PC-9 (cell line): Measurements from ENCODE around the gene PCDHA5. TPM values are rescaled to one million over a fixed set of nuclear protein-coding genes. Genes with fewer than 3 reads are reported as not detected.

Experiments used
- BruUV-seq: library from RNA; stranded (reverse); fragments of 400-500 nt; replicated peaks from 2 replicates; lab custom pipeline; 2021; lab: Mats Ljungman, UMichigan
- CTCF ChIA-PET: fragments of 300-600 bp; sonication (Branson Sonifier 250); formaldehyde crosslinking; loops from one replicate; lab custom pipeline; 2022; ENCODE audit warnings: antibody characterized with exemption; lab: Charles Lee
- POLR2A ChIA-PET: fragments of 300-600 bp; sonication (Branson Sonifier 250); formaldehyde crosslinking; loops from one replicate; lab custom pipeline; 2022; ENCODE audit warnings: antibody characterized with exemption; ENCODE audit not compliant: unreplicated experiment; lab: Charles Lee
- DNase-seq, 2 experiments: peaks; one replicate each; pipeline versions ENCODE4 v3.0.0 to v3.0.0-alpha.2; 2015 to 2022; ENCODE audit warnings: mixed read lengths in 1 of 2
- H2AFZ ChIP-seq: fragments of 200-600 bp; sonication (generic); 2 replicates; pipeline ENCODE4 v1.8.1; 2017; ENCODE audit warnings: antibody characterized with exemption
- H3F3A ChIP-seq: fragments of 200-600 bp; sonication (generic); 2 replicates; pipeline ENCODE4 v1.8.1; 2017; ENCODE audit warnings: antibody characterized with exemption, mild to moderate bottlenecking, low read depth; ENCODE audit not compliant: insufficient read depth
- H3K27ac ChIP-seq: fragments of 200-600 bp; sonication (generic); 2 replicates; pipeline ENCODE4 v1.6.1; 2016; ENCODE audit warnings: mixed run types
- H3K27me3 ChIP-seq: fragments of 200-600 bp; sonication (generic); 2 replicates; pipeline ENCODE4 v1.6.1; 2016; ENCODE audit warnings: low read depth, mixed run types; ENCODE audit not compliant: insufficient read depth
- H3K36me3 ChIP-seq: fragments of 200-600 bp; sonication (generic); 2 replicates; pipeline ENCODE4 v1.6.1; 2016; ENCODE audit warnings: low read depth, mixed run types
- H3K4me1 ChIP-seq: fragments of 200-600 bp; sonication (generic); replicated peaks from 2 replicates; pipeline ENCODE4 v1.6.1; 2016; ENCODE audit warnings: mixed run types; ENCODE audit not compliant: insufficient read depth
- H3K4me2 ChIP-seq: fragments of 200-600 bp; sonication (generic); 2 replicates; pipeline ENCODE4 v1.6.1; 2017; ENCODE audit warnings: mixed run types
- H3K4me3 ChIP-seq: fragments of 200-600 bp; sonication (generic); 2 replicates; pipeline ENCODE4 v1.6.1; 2016; ENCODE audit warnings: mixed run types
- H3K79me2 ChIP-seq: fragments of 200-600 bp; sonication (generic); 2 replicates; pipeline ENCODE4 v1.6.1; 2017; ENCODE audit warnings: low read depth, mixed run types
- H3K9me2 ChIP-seq: fragments of 200-600 bp; sonication (generic); 2 replicates; pipeline ENCODE4 v1.8.1; 2017; ENCODE audit warnings: mild to moderate bottlenecking; ENCODE audit not compliant: insufficient read depth
- H3K9me3 ChIP-seq: fragments of 200-600 bp; sonication (generic); 2 replicates; pipeline ENCODE4 v1.8.1; 2016; ENCODE audit warnings: low read depth; ENCODE audit not compliant: insufficient read depth
- H4K20me1 ChIP-seq: fragments of 200-600 bp; sonication (generic); 2 replicates; pipeline ENCODE4 v1.8.1; 2017; ENCODE audit not compliant: insufficient read depth
- EZH2 ChIP-seq: fragments of 200-600 bp; sonication (generic); IDR thresholded peaks from 2 replicates; pipeline ENCODE4 v1.8.0; 2017; ENCODE audit warnings: antibody characterized with exemption, low read depth
- intact Hi-C: fragments of 100-400 bp; cut with micrococcal nuclease; formaldehyde crosslinking; loops from one replicate; pipeline ENCODE4 v1.10.0; 2022; ENCODE audit not compliant: unreplicated experiment
- total RNA-seq: library from RNA; stranded (reverse); gene quantifications from 2 replicates; pipeline ENCODE4 v1.2.3, GENCODE V29; 2021
- TF ChIP-seq, protein P1 (sequence below): fragments of 200-600 bp; sonication (generic); conservative IDR thresholded peaks from 2 replicates; pipeline ENCODE4 v1.6.1; 2017; ENCODE audit warnings: mixed run types, antibody characterized with exemption, mild to moderate bottlenecking, moderate library complexity

PCDHA5 gene
- total RNA-seq, 1 experiment from 2014 or later = not detected

DNA sequence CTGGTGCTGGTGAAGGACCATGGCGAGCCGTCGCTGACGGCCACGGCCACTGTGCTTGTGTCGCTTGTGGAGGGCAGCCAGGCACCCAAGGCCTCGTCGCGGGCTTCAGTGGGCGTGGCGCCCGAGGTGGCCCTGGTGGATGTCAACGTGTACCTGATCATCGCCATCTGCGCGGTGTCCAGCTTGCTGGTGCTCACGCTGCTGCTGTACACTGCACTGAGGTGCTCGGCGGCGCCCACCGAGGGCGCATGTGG, 36.5 kb downstream of the PCDHA5 start:
- Histone ChIP-seq H3K9me3 (peaks cover 4% of the 10 kb centered on the region; the same call in 1 of the 2 replicates), H2AFZ (no peak overlapping the region), H4K20me1 (no peaks in the 10 kb centered on the region), H3K79me2 (no peaks in the 10 kb centered on the region), H3K4me3 (no peak overlapping the region), H3K4me2 (no peak overlapping the region), H3K27ac (no peak overlapping the region), H3K36me3 (no peaks in the 10 kb centered on the region), H3F3A (no peaks in the 10 kb centered on the region), H3K9me2 (no peaks in the 10 kb centered on the region), H3K4me1 (no peaks in the 10 kb centered on the region), H3K27me3 (no peaks in the 10 kb centered on the region)
- intact Hi-C loops = no loop called here
- TF ChIP-seq, protein P1, sequence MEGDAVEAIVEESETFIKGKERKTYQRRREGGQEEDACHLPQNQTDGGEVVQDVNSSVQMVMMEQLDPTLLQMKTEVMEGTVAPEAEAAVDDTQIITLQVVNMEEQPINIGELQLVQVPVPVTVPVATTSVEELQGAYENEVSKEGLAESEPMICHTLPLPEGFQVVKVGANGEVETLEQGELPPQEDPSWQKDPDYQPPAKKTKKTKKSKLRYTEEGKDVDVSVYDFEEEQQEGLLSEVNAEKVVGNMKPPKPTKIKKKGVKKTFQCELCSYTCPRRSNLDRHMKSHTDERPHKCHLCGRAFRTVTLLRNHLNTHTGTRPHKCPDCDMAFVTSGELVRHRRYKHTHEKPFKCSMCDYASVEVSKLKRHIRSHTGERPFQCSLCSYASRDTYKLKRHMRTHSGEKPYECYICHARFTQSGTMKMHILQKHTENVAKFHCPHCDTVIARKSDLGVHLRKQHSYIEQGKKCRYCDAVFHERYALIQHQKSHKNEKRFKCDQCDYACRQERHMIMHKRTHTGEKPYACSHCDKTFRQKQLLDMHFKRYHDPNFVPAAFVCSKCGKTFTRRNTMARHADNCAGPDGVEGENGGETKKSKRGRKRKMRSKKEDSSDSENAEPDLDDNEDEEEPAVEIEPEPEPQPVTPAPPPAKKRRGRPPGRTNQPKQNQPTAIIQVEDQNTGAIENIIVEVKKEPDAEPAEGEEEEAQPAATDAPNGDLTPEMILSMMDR = no peak
- TF ChIP-seq EZH2 = no peak
- ChIA-PET POLR2A (no interaction called here), CTCF (no interaction called here)
- DNase-seq = no peak
- no TSS peak for BruUV-seq

DNA sequence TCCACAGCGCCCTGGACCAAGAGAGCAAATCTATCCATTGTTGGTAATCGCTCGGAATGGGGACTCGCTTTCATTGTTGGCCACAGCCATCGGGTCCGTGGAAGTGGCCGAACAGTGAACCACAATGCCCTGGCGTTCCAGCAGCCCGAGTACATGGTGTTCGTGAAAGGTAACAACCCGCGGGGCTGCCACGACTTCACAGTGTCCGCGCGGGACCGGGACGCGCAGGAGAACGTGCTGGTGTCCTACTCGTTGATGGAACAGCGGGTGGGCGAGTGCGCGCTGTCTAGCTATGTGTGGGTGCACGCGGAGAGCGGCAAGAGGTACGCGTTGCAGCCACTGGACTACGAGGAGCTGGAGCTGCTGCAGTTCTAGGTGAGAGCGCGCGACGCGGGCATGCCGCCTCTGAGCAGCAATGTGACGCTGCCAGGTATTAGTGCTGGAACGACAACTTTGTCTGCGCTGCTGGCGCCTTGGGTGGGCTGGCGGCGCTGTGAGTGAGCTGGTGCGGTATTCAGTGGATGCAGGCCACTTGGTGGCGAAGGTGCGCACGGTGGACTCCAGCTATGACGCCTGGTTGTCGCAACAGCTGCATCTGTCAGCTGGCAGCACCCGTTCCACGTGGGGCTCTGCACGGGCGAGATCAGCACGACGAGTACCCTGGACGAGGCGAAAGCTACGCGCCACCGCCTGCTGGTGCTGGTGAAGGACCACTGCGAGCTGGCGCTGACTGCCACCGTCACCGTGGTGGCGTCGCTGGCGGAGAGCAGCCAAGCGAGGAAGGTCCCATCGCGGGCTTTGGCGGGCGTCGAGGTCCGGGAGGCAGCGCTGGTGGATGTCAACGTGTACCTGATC, 41.3 kb downstream of the PCDHA5 start:
- no peaks in the 10 kb centered on the region for H3K79me2 ChIP-seq
- BruUV-seq = no TSS peak
- H3K27me3 ChIP-seq = no peaks in the 10 kb centered on the region
- no peaks in the 10 kb centered on the region for H4K20me1 ChIP-seq
- DNase-seq = no peak
- no peaks in the 10 kb centered on the region for H3K9me3 ChIP-seq
- no peak overlapping the region for H2AFZ ChIP-seq
- no peaks in the 10 kb centered on the region for H3K36me3 ChIP-seq
- no peak overlapping the region for H3K27ac ChIP-seq
- H3K9me2 ChIP-seq = no peaks in the 10 kb centered on the region
- ChIA-PET CTCF (no interaction called here), POLR2A (no interaction called here)
- H3K4me3 ChIP-seq = no peak overlapping the region
- intact Hi-C loops = no loop called here
- no peaks in the 10 kb centered on the region for H3F3A ChIP-seq
- H3K4me1 ChIP-seq = no peaks in the 10 kb centered on the region
- TF ChIP-seq EZH2 = no peak
- TF ChIP-seq, protein P1 = no peak
- no peak overlapping the region for H3K4me2 ChIP-seq

DNA sequence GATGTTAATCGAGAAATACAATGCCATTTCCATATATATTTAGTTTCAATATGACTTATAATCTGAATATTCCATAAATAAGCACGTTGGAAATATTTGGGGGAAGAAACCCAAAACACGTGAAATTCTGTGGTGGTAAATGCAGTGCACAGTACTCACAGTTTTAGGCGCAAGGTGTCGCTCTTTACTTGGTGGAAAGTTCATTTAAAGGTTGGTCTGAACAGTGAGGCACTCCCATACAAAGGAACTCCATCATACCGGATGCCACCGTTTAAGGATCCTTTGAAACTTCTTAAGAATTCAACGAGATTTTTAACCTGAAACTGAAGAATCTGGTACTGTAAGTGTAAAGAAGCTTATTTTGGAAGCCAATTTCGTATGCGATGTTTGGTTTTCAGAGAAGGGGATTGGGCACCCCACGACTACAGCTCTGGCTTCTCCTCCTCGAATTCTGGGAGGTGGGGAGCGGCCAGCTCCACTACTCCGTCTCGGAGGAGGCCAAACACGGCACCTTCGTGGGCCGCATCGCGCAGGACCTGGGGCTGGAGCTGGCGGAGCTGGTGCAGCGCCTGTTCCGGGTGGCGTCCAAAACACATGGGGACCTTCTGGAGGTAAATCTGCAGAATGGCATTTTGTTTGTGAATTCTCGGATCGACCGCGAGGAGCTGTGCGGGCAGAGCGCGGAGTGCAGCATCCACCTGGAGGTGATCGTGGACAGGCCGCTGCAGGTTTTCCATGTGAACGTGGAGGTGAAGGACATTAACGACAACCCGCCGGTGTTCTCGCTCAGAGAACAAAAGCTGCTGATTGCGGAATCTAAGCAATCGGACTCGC, 47.5 kb downstream of the PCDHA5 start, which contains the start of gene PCDHA11:
Gene PCDHA11 (plus strand): TSS at position 237 of the 834 bp plus-strand sequence. CDS start 147 bp downstream, at position 384.
- no peaks in the 10 kb centered on the region for H3K27me3 ChIP-seq
- DNase-seq = no peak
- no peaks in the 10 kb centered on the region for H3K9me3 ChIP-seq
- H3K4me1 ChIP-seq = no peaks in the 10 kb centered on the region
- no peaks in the 10 kb centered on the region for H3K79me2 ChIP-seq
- H3K4me2 ChIP-seq = peak within 1 kb of the TSS; percentile 6
- no peaks in the 10 kb centered on the region for H3F3A ChIP-seq
- intact Hi-C loops = loop anchor here (1.0 to 2.0 kb wide), 2 partner anchors 58 to 172 kb away; partner anchors contain the start of gene PCDHAC1
- no peaks in the 10 kb centered on the region for H3K36me3 ChIP-seq
- H3K27ac ChIP-seq = no peak within 1 kb of the TSS
- no peaks in the 10 kb centered on the region for H4K20me1 ChIP-seq
- BruUV-seq = no TSS peak
- TF ChIP-seq, protein P1 = peak; percentile 44; the same call in 1 of the 2 replicates
- TF ChIP-seq EZH2 = no peak
- CTCF ChIA-PET = interaction anchor here (0.6 to 1.1 kb wide), 3 partner anchors 32 to 171 kb away, joined by 3 to 9 read pairs (median 3); no protein-coding TSS in a partner anchor
- POLR2A ChIA-PET = no interaction called here
- H3K9me2 ChIP-seq = no peaks in the 10 kb centered on the region
- no peak within 1 kb of the TSS for H3K4me3 ChIP-seq
- no peak within 1 kb of the TSS for H2AFZ ChIP-seq
